LNCaP clone FGC (cell line): ENCODE results near the gene ETFBKMT.
"Not testable (repeated sequence)": the region's sequence is repeated elsewhere in the genome, so short reads cannot be mapped to it uniquely, and the experiment has no call there.

Experiments used
- DNase-seq: peaks from one replicate; pipeline ENCODE4 v3.0.0-alpha.2; 2011; ENCODE audit warnings: low read depth
- H3K4me3 ChIP-seq: 2 replicates; pipeline ENCODE4 v1.5.1; 2011; ENCODE audit warnings: mild to moderate bottlenecking, low read depth, low read length, control low read depth
- TF ChIP-seq, protein P1 (sequence below): IDR thresholded peaks from 2 replicates; pipeline ENCODE4 v1.5.1; 2012; ENCODE audit warnings: mild to moderate bottlenecking; ENCODE audit not compliant: control insufficient read depth, insufficient read depth; ENCODE audit errors: extremely low read depth

Gene ETFBKMT

DNA sequence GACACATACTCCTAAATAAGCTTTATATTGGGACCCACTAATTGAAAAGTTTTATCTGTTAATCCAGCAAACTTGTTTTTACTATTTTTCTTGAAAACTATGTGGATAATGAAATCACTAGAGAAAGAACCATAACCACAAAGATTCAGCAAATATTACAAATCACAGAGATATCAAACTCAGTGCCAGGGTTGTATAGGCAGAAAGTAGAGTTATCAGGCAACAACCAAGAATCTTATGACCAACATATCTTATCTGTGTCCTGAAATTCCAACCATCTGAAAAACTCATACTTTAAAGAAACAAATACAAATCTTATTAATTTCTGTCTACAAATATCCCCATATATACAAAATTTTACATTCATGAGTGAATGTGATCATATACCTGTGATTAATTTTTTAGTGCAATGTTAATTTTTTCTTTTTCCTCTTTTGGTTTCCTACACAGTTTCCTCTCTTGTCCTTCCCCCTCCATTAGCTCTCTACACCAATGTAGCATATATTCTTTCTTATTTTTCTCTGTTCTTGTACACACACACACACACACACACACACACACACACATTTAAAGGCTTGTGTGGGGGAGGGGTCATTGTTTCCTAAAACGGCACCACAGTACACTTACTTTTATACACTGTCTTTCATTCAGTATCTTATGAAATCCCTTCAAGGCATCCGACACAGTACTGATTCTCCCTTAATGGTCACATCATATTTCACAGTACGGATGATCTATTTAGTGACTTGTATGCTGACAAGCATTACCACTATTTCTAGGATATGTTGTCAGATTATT lies 50.7 kb downstream of the ETFBKMT start:
- DNase-seq = no peak
- TF ChIP-seq, protein P1, sequence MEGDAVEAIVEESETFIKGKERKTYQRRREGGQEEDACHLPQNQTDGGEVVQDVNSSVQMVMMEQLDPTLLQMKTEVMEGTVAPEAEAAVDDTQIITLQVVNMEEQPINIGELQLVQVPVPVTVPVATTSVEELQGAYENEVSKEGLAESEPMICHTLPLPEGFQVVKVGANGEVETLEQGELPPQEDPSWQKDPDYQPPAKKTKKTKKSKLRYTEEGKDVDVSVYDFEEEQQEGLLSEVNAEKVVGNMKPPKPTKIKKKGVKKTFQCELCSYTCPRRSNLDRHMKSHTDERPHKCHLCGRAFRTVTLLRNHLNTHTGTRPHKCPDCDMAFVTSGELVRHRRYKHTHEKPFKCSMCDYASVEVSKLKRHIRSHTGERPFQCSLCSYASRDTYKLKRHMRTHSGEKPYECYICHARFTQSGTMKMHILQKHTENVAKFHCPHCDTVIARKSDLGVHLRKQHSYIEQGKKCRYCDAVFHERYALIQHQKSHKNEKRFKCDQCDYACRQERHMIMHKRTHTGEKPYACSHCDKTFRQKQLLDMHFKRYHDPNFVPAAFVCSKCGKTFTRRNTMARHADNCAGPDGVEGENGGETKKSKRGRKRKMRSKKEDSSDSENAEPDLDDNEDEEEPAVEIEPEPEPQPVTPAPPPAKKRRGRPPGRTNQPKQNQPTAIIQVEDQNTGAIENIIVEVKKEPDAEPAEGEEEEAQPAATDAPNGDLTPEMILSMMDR = no peak
- no peak overlapping the region for H3K4me3 ChIP-seq

DNA sequence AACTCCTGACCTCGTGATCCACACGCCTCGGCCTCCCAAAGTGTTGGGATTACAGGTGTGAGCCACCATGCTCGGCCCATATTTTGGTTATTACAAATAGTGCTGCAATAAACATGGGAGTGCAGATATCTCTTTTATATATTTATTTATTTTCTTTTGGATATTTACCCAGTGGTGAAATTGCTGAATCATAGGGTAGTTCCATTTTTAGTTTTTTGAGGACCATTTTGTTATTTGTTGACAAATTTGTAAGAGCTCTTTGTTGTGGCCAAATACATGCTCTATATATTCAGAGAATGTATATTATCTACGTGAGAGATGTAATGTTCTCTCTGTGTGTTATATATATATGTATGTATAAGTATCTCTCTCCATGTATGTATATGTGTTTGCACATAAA lies 53.4 kb downstream of the ETFBKMT start:
- TF ChIP-seq, protein P1 = no peak
- H3K4me3 ChIP-seq = no peak overlapping the region
- DNase-seq = no peak

DNA sequence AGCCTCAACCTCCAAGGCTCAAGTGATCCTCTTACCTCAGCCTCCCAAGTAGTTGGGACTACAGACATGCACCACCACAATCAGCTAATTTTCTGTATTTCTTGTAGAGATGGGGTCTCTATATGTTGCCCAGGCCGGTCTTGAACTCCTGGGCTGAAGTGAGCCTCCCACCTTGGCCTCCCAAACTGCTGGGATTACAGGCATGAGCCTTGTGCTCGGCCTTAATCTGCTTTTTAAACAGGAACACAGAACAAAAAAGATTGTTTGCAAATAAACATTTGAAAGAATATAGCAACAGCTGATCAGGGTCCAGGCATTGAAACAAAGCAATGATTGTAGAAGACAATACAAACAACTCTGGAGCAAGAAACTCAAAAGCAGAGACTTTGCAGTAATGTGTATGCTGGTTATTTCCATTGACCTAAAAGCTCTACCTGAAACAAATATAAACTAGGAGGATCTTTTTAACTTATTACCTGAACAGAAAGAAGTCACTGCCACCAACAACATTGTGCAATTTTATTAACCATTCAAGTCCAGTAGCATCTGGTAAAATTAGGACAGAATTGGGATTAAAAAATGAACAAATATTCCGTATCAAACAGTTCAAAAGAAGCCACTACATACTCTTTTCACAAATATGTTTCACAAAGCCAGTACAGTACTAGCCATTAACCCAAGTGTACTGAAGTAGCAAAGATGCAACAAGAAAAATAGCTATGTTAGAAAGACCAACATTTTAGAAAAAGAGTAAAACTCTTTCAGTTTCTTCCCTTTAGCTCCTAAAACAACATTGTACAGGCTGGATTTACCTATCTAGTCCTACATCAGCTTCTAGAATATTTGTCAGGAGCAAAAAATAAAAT lies 55.2 kb downstream of the ETFBKMT start:
- TF ChIP-seq, protein P1 = no peak
- H3K4me3 ChIP-seq = no peak overlapping the region
- no peak for DNase-seq

DNA sequence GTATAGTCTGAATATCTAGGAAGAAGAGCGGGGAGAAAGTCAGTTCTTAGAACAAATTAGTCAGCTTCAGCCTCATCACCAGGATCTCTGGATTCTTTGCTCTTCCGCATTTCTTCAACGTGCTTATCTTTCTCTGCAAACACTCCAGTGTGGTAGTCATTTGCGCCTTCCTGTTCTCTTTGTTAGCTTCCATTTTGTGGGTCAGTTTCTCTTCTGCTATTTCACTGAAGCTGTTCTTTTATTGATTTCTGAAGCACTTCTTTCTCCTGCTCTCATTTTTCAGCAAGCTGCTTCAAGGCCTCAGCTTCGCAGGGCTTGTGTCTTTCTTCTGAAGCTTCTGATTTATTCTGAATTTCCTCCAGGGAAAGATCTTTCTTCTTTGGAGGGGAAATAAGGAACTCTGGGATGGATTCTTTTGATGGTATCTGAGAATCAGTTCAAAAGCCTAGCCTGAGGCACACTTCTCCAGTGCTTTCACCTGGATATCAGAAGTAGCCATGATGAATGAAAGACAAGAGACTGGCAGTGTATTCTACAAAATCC lies 55.9 kb downstream of the ETFBKMT start:
- TF ChIP-seq, protein P1 = no peak
- no peak for DNase-seq
- no peak overlapping the region for H3K4me3 ChIP-seq

DNA sequence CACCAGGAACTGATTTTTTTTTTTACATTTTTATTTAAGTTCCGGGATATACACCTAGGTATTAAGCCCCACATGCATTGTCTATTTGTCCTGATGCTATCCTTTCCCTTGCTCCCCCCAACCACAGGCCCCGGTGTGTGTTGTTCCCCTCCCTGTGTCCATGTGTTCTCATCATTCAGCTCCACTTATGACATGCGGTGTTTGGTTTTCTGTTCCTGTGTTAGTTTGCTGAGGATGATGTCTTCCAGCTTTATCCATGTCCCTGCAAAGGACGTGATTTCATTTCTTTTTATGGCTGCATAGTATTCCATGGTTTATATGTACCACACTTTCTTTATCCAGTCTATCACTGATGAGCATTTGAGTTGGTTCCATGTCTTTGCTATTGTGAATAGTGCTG lies 57.5 kb downstream of the ETFBKMT start:
- H3K4me3 ChIP-seq, DNase-seq: not testable (repeated sequence)

DNA sequence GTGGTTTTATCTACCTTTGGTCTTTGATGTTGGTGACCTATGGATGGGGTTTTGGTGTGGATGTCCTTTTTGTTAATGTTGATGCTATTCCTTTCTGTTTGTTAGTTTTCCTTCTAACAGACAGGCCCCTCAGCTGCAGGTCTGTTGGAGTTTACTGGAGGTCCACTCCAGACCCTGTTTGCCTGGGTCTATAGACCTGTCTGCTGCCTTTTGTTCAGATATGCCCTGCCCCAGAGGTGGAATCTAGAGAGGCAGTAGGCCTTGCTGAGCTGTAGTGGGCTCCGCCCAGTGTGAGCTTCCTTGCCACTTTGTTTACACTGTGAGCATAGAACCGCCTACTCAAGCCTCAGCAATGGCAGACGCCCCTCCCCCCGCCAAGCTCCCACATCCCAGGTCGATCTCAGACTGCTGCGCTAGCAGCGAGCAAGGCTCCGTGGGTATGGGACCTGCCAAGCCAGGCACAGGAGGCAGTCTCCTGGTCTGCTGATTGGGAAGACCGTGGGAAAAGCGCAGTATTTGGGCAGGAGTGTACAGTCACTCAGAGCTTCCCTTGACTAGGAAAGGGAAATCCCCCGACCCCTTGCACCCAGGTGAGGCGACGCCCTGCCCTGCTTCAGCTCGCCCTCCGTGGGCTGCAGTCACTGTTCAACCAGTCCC lies 59.2 kb downstream of the ETFBKMT start:
- not testable (repeated sequence) for H3K4me3 ChIP-seq, DNase-seq

DNA sequence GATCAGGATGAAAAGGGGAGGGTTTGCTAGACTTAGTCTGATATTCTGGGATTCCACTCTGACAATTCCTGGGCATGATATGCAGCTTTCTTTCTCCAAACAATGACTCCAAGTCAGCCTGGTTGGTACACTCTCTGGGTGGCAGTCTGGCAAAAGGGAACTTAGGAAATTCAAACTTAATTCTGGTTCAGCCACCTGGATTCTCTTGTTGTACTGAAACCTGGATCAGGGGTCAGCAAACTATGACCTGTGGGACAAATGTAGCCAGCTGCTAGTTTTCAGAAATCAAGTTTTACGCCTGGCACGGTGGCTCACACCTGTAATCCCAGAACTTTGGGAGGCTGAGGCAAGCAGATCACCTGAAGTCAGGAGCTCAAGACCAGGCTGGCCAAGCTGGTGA lies 63.1 kb downstream of the ETFBKMT start:
- no peak overlapping the region for H3K4me3 ChIP-seq
- DNase-seq = no peak
- TF ChIP-seq, protein P1 = no peak
